GM23338 (cell line): ENCODE results near the gene CHD9. TPM values are rescaled to one million over a fixed set of nuclear protein-coding genes. Genes with fewer than 3 reads are reported as not detected.

Source experiments
- CREB1 ChIP-seq: fragments of 250-450 bp; sonication (Bioruptor Pico); IDR thresholded peaks from 2 replicates; pipeline ENCODE4 v1.5.0; 2020; ENCODE audit warnings: low read depth, mild to moderate bottlenecking, moderate library complexity
- EZH2 ChIP-seq: fragments of 200-600 bp; sonication (generic); IDR thresholded peaks from one replicate; pipeline ENCODE4 v1.8.0; 2017; ENCODE audit warnings: antibody characterized with exemption, mild to moderate bottlenecking, low read depth; ENCODE audit not compliant: unreplicated experiment
- EZH2phosphoT487 ChIP-seq: fragments of 200-600 bp; sonication (generic); IDR thresholded peaks from one replicate; pipeline ENCODE4 v1.8.1; 2018; ENCODE audit warnings: antibody characterized with exemption; ENCODE audit not compliant: unreplicated experiment
- POLR2AphosphoS5 ChIP-seq: IDR thresholded peaks from 2 replicates; pipeline ENCODE4 v1.6.1; 2016; ENCODE audit warnings: antibody characterized with exemption, low read depth
- STAT1 ChIP-seq: IDR thresholded peaks from one replicate; pipeline ENCODE4 v1.6.1; 2016; ENCODE audit warnings: antibody characterized with exemption; ENCODE audit not compliant: unreplicated experiment
- ZNF331 ChIP-seq: fragments of 250-450 bp; sonication (Bioruptor Pico); IDR thresholded peaks from 2 replicates; pipeline ENCODE4 v1.5.0; 2020; ENCODE audit warnings: low read depth, mild to moderate bottlenecking, moderate library complexity
- polyA plus RNA-seq: library from polyadenylated mRNA; unstranded; fragments of >200 nt; fragmentation: Nextera tagmentation; extraction: Ambion mirVana; gene quantifications from 2 replicates; pipeline ENCODE4 v1.2.1, GENCODE V29; 2016
- total RNA-seq: library from RNA; depleted of rRNA; stranded (reverse); fragments of >200 nt; shearing (Covaris generic); gene quantifications from 2 replicates; pipeline ENCODE4 v1.2.3, GENCODE V29; 2014
- TF ChIP-seq, protein P1 (sequence below): fragments of 250-450 bp; sonication (Bioruptor Pico); IDR thresholded peaks from 2 replicates; pipeline ENCODE4 v1.5.0; 2020; ENCODE audit warnings: mild to moderate bottlenecking, moderate library complexity
- TF ChIP-seq, protein P2 (sequence below): IDR thresholded peaks from 2 replicates; pipeline ENCODE4 v1.6.1; 2016; ENCODE audit warnings: antibody characterized with exemption
- TF ChIP-seq, protein P3 (sequence below): IDR thresholded peaks from one replicate; pipeline ENCODE4 v1.6.1; 2018; ENCODE audit warnings: antibody characterized with exemption; ENCODE audit not compliant: unreplicated experiment

Gene CHD9
- total and polyA plus RNA-seq, 2 experiments from 2014 or later: 18.8 to 46.6 TPM

DNA sequence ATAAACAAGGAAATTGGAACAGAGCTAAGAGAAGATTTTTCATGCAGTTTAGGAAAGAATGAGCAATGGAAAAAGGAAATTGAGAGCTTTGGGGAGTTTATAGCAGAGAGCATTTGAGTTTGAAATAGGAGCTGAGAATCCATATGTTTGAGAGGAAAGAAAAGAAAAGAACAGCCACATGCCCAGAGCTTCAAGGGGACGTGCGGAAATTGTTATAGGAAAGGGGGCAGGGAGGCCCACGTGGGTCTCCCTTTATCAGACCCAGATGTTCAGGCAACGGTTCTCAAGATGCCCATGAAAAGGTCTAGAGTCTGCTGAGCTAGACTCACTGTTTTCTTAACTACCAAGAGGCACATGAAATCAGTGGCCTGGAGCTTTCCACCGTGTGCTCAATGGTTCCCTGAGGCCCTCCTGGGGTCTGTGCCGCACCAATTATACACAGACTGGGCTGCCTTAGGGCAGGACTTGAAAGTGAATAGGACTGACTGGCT is 31.2 kb downstream of the CHD9 start (continued):
- TF ChIP-seq, protein P1, sequence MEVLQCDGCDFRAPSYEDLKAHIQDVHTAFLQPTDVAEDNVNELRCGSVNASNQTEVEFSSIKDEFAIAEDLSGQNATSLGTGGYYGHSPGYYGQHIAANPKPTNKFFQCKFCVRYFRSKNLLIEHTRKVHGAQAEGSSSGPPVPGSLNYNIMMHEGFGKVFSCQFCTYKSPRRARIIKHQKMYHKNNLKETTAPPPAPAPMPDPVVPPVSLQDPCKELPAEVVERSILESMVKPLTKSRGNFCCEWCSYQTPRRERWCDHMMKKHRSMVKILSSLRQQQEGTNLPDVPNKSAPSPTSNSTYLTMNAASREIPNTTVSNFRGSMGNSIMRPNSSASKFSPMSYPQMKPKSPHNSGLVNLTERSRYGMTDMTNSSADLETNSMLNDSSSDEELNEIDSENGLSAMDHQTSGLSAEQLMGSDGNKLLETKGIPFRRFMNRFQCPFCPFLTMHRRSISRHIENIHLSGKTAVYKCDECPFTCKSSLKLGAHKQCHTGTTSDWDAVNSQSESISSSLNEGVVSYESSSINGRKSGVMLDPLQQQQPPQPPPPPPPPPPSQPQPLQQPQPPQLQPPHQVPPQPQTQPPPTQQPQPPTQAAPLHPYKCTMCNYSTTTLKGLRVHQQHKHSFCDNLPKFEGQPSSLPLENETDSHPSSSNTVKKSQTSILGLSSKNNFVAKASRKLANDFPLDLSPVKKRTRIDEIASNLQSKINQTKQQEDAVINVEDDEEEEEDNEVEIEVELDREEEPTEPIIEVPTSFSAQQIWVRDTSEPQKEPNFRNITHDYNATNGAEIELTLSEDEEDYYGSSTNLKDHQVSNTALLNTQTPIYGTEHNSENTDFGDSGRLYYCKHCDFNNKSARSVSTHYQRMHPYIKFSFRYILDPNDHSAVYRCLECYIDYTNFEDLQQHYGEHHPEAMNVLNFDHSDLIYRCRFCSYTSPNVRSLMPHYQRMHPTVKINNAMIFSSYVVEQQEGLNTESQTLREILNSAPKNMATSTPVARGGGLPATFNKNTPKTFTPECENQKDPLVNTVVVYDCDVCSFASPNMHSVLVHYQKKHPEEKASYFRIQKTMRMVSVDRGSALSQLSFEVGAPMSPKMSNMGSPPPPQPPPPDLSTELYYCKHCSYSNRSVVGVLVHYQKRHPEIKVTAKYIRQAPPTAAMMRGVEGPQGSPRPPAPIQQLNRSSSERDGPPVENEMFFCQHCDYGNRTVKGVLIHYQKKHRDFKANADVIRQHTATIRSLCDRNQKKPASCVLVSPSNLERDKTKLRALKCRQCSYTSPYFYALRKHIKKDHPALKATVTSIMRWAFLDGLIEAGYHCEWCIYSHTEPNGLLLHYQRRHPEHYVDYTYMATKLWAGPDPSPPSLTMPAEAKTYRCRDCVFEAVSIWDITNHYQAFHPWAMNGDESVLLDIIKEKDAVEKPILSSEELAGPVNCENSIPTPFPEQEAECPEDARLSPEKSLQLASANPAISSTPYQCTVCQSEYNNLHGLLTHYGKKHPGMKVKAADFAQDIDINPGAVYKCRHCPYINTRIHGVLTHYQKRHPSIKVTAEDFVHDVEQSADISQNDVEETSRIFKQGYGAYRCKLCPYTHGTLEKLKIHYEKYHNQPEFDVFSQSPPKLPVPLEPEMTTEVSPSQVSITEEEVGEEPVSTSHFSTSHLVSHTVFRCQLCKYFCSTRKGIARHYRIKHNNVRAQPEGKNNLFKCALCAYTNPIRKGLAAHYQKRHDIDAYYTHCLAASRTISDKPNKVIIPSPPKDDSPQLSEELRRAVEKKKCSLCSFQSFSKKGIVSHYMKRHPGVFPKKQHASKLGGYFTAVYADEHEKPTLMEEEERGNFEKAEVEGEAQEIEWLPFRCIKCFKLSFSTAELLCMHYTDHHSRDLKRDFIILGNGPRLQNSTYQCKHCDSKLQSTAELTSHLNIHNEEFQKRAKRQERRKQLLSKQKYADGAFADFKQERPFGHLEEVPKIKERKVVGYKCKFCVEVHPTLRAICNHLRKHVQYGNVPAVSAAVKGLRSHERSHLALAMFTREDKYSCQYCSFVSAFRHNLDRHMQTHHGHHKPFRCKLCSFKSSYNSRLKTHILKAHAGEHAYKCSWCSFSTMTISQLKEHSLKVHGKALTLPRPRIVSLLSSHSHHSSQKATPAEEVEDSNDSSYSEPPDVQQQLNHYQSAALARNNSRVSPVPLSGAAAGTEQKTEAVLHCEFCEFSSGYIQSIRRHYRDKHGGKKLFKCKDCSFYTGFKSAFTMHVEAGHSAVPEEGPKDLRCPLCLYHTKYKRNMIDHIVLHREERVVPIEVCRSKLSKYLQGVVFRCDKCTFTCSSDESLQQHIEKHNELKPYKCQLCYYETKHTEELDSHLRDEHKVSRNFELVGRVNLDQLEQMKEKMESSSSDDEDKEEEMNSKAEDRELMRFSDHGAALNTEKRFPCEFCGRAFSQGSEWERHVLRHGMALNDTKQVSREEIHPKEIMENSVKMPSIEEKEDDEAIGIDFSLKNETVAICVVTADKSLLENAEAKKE: no peak
- TF ChIP-seq EZH2phosphoT487 (no peak), POLR2AphosphoS5 (no peak), STAT1 (no peak), EZH2 (no peak), CREB1 (CRISPR knock-in tag) (no peak), ZNF331 (CRISPR knock-in tag) (no peak)
- TF ChIP-seq, protein P2, sequence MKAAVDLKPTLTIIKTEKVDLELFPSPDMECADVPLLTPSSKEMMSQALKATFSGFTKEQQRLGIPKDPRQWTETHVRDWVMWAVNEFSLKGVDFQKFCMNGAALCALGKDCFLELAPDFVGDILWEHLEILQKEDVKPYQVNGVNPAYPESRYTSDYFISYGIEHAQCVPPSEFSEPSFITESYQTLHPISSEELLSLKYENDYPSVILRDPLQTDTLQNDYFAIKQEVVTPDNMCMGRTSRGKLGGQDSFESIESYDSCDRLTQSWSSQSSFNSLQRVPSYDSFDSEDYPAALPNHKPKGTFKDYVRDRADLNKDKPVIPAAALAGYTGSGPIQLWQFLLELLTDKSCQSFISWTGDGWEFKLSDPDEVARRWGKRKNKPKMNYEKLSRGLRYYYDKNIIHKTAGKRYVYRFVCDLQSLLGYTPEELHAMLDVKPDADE: no peak
- TF ChIP-seq, protein P3, sequence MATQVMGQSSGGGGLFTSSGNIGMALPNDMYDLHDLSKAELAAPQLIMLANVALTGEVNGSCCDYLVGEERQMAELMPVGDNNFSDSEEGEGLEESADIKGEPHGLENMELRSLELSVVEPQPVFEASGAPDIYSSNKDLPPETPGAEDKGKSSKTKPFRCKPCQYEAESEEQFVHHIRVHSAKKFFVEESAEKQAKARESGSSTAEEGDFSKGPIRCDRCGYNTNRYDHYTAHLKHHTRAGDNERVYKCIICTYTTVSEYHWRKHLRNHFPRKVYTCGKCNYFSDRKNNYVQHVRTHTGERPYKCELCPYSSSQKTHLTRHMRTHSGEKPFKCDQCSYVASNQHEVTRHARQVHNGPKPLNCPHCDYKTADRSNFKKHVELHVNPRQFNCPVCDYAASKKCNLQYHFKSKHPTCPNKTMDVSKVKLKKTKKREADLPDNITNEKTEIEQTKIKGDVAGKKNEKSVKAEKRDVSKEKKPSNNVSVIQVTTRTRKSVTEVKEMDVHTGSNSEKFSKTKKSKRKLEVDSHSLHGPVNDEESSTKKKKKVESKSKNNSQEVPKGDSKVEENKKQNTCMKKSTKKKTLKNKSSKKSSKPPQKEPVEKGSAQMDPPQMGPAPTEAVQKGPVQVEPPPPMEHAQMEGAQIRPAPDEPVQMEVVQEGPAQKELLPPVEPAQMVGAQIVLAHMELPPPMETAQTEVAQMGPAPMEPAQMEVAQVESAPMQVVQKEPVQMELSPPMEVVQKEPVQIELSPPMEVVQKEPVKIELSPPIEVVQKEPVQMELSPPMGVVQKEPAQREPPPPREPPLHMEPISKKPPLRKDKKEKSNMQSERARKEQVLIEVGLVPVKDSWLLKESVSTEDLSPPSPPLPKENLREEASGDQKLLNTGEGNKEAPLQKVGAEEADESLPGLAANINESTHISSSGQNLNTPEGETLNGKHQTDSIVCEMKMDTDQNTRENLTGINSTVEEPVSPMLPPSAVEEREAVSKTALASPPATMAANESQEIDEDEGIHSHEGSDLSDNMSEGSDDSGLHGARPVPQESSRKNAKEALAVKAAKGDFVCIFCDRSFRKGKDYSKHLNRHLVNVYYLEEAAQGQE: no peak
